Erythroblast (primary cell): ENCODE data around the gene NKD1.

ENCODE experiments used
- GATA1 ChIP-seq: IDR thresholded peaks from 2 replicates; pipeline ENCODE4 v1.6.1; 2011; ENCODE audit warnings: low read depth, mild to moderate bottlenecking, control low read depth, low read length, moderate library complexity
- POLR2A ChIP-seq: IDR thresholded peaks from 2 replicates; pipeline ENCODE4 v1.6.1; 2011; ENCODE audit warnings: mild to moderate bottlenecking, low read length

DNA sequence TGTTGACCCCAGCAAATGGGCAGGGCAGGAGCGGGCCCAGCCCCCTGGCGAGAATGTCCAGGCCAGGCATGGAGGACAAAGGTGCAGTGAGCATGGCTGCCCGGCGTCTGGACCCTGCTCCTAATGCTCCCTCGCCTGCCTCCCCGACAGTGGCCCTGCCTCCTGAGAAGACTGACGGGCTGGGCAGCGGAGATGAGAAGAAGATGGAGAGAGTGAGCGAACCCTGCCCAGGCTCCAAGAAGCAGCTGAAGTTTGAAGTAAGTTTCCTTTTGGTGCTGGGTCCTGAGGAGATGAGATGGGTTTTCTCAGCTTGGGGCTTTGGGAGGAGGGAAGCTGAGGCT lies 73.2 kb downstream of the NKD1 start:
- TF ChIP-seq POLR2A (no peak), GATA1 (no peak)
